HG03342 (cell line): ENCODE data around the gene RNF114.
"Not testable (repeated sequence)": the region's sequence is repeated elsewhere in the genome, so short reads cannot be mapped to it uniquely, and the experiment has no call there.

Source experiments
- ATAC-seq: cut with Tn5 transposase; IDR thresholded peaks from one replicate; pipeline ENCODE4 v1.9.1; 2021; ENCODE audit warnings: mild to moderate bottlenecking, moderate library complexity; ENCODE audit not compliant: unreplicated experiment

RNF114 gene

DNA sequence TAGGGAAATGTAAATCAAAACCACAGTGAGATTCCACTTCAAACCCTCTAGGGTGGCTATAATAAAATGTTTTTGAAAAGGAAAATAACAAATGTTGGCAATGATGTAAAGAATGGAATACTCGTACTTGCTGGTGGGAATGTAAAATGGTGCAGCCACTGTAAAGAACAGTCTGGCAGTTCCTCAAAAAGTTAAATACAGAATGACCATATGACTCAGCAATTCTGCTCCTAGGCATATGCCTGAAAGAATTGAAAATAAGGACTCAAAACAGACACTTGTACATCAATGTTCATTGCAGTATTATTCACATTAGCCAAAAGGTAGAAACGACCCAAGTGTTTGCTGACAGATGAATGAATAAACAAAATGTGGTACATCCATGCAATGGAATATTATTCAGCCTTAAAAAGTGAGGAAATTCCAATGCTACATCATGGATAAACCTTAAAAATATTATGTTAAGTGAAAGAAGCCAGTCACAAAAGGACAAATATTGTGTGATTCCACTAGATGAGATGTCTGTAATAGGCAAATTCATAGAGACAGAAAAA lies 10.2 kb upstream of the RNF114 start:
- no peak for ATAC-seq

DNA sequence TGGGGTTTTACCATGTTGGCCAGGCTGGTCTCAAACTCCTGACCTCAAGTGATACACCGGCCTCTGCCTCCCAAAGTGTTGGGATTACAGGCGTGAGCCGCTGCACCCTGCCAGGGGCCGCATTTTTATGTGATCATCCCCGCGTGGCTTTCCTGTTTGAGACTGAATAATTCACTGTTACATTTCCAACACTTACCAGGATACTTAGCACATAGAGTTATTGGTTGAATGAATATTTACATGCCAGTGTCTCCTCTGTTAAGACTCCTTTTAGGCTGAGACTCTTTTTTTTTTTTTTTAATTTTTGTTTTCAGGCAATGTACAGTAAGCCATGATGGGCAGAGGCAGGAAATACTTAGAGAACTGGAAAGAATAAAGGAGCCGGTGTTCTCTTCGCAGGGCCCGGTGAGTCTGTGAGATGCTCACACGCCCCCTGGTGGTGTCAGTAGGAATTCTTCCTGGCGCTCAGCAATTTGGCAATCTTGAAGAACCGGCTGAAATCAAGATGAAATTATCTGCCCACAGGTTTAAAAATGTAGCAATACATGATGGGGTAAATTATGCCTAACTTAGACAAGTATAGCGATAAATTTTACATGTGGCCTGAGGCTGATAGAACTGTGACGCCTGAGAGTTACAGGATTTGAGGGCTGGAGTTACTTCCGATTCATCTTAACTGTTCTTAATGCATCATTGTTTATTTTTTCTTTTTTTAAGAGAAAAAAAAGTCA lies 7.6 kb upstream of the RNF114 start:
- no peak for ATAC-seq

DNA sequence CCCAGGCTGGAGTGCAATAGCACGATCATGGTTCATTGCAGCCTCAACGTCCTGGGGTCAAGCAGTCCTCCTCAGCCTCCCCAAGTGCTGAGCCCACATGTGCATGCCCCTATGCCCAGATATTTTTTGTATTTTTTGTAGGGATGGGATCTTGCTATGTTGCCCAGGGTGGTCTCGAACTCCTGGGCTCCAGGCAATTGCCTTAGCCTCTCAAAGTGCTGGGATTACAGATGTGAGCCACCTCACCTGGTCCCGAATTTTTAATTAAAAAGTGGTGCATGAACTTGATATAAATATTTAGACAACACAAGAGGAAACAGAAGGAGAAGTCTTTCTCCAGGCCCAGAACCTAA lies 7.1 kb upstream of the RNF114 start:
- no peak for ATAC-seq

DNA sequence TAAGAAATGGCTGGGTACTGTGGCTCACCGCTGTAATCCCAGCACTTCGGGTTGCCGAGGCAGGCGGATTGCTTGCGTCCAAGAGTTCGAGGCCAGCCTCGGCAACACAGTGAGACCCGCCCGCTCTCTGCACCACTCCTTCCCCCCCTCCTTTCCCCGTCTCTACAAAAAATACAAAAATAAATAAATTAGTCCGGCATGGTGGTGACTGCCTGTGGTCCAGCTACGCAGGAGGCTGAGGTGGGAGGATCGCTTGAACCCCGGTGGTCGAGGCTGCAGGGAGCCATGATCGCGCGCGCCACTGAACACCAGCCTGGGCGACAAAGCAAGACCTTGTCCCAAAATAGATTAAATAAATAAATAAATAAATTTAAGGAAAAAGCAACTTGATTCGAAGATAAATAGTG lies 448 bp upstream of the RNF114 start:
- no peak for ATAC-seq

DNA sequence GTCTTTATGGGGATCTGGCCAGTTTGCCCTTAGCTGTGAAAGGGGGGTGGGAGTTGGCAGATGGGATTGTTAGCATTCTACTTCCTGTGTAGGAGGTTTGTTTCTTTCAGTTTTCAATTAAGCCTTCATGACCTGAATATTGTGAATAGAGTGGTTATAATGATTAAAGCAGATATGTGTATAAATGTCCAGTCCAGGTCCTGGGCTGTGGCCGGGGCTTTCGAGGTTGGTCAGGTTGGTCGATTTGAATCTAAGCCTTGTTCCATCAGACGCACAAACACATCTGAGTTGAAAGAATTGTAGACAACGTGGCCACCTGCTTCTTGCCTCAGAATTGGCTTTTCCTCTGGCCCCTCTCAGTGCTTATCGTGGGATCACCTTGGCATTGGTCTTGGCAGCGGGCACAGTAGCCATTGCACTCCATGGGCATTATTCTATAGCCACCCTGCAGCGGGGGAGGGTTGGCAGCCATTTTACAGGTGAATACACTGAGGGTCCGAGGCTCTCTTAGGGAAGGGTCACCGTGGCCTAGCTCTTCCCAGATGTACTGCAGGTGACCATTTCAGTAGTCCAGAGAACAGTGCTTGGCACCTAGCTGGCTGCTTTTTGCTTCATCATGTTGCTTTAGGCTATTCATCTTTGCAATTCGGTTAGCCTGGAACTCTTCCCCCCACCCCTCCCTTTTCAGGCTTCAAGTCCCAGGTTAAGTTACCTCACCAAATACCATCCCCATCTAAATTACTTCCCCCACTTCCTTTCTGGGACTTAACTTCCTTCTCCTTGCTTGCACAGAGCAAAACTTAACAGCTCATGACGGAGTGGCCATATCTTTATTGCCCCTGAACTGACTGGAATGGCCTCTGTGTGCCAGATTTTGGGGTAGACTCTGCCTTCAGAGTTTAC lies 1.1 kb downstream of the RNF114 start:
- no peak for ATAC-seq

DNA sequence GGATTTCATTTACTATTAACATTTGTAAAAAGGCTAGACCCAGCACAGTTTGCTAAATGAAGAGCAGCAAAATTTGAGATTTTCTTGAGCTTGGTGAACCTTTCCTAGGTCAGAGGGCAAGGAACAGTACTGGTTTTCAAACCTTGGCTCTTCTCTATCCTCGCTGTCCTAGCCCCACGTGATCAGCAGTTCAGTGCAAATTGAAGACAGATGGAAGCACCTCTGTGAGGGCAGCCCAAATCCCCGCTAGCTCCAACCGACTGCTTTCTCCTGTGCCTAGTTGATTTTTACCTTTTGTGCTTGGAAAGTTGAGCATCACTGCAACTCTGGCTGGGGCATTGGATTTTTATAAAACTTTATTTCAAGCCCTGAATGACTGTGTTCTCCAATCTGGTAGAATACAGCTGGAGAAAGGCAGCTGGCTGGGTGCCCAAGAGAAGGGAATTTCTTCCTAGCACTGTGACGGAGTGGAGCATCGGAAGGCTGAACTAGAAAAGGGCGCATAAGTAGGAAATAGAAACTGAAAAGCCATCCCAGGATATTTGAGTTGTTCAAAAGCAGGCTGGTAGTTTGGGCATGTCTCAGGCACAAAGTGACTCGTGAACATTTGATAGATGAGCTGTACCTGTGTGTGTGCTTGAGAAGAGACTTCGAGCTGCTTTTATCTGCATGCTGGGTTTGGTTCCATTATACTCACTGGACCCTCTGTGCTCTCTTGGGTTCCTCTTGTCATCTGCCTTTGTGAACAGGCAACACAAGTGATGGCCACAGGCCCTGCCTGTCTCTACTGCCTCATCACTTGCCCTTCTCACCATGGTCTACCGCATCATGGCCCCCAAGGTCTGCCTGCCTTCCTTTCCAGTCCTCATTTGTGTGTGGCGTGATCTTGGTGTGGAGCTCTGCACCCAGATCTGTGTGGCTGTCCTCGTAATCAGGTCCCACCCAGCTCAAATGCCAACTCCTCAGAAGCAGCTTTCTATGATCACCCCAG lies 2.3 kb downstream of the RNF114 start:
- ATAC-seq: no peak

DNA sequence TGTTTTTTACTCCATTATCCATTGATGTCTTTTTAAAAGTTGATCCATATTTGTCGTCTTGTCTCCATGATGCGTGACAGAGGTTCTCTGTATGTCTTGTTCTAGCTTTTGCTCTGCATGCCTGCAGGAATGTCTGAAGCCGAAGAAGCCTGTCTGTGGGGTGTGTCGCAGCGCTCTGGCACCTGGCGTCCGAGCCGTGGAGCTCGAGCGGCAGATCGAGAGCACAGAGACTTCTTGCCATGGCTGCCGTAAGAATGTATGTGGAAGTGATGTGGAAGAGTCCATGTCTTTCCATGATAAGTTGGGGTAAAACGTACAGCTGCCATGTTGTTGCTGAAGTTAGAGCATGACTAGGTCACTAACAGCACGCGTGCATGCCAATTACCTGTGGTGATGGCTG lies 5.3 kb downstream of the RNF114 start:
- no peak for ATAC-seq

DNA sequence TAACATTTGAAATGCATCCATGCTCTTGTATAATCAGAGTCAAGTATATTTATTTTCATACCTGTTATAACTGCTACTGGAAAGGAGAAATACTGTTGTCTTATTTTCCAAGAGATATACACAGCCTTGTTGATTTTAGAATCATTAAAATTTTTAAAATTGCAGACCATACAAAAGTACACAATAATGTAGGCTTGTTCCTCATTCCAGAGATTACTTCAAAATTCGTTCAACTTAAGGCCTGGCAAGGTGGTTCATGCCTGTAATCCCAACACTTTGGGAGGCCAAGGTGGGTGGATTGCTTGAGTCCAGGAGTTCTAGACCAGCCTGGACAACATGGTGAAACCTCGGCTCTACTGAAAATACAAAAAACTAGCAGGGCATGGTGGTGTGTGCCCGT lies 6.1 kb downstream of the RNF114 start:
- no peak for ATAC-seq

DNA sequence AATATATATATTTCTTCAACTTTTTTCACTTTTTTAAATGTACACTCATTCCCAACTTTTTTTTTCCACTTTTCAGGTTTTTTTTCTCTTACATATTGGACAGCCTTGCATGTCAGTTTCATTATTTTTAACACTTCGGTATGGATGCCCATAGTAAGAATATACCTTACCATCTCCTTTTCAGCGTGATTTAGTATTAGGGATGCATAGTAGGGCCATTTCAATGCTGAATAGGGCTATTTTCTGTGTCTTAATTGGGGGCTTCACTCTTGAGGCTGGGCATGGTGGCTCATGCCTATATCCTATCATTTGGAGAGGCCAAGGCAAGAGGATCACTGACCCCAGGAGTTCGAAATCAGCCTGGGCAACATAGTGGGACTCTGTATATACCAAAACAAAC lies 6.7 kb downstream of the RNF114 start:
- no peak for ATAC-seq

DNA sequence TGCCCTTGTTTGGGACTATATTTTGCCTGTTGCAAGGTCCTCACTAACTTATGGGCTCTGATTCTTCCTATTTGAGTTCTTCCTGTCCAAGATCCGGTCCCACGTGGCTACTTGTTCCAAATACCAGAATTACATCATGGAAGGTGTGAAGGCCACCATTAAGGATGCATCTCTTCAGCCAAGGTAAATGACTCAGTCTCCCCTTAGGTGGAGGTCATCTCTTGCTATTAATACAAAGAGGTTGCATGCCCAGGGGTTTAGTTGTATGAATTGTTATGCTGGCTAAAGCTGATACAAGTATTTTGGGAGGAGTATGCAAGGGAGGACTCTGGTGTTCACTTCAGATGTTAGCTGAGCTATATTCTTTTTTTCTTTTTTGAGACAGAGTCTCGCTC lies 9.1 kb downstream of the RNF114 start:
- no peak for ATAC-seq

DNA sequence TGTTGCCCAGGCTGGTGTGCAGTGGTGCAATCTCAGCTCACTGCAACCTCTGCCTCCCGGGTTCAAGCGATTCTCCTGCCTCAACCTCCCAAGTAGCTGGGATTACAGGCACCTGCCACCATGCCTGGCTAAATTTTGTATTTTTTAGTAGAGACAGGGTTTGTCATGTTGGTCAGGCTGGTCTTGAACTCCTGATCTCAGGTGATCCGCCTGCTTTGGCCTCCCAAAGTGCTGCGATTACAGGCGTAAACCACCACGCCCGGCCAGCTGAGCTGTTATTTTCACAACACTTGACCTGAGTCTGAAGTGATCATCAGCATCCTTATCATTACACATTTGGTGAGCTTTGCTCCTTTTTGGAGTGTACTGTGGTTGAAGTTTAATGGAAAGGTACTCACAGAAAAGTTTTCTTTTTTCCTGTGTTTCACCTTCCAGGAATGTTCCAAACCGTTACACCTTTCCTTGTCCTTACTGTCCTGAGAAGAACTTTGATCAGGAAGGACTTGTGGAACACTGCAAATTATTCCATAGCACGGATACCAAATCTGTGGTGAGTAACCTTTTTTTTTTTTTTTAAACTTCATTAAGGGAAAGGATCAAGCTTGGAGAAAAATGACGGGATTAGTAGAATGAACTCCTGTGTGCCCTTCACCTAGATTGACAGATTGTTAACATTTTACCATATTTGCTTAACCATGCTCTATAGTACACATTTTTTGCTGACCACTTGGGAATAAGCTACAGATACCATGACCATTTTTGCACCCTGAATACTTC lies 9.7 kb downstream of the RNF114 start:
- ATAC-seq: no peak

DNA sequence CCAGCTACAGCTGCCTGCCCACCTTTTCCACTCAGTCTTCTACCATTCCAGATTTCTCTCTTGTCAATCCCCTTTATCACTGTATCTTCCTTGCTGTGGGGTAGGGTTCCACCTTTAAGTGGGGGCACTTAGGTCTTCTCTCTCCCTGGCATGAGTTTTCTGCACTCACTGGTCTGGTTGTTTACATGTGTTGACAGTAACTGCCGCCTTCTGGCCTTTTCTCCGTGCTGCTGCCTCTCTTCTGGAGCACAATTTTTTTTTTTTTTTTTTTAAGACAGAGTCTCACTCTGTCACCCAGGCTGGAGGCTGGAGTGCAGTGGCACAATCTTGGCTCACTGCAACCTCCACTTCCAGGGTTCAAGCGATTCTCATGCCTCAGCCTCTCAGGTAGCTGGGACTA lies 12.0 kb downstream of the RNF114 start:
- ATAC-seq: no peak

DNA sequence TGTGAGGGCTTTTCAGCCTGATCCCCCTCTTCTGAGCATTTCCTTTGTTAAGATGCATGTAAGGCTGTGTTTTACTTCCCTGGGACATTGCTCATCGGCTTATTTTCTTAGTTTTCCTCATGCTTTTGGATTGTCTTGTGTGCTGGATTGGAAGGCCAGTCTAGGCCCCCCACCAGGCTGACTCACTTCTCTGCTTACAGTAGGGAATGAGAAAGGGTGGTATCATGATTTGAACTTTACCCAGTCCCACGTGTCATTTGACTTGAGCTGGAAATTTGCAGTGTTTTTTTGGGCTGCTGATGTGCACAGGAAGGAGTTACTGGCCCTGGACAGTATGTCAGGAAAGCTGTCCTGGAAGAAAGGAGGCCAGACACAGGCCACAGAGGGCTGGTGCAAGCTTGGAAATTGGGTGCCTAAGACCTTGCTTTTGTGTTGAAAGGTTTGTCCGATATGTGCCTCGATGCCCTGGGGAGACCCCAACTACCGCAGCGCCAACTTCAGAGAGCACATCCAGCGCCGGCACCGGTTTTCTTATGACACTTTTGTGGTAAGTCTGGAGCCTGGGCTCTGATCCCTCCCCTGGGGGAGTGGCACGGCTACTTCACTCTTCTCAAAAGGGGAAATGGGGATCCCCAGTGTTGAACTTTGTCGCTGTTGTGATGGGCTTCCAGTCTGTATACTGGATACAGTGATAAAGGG lies 12.8 kb downstream of the RNF114 start:
- no peak for ATAC-seq

DNA sequence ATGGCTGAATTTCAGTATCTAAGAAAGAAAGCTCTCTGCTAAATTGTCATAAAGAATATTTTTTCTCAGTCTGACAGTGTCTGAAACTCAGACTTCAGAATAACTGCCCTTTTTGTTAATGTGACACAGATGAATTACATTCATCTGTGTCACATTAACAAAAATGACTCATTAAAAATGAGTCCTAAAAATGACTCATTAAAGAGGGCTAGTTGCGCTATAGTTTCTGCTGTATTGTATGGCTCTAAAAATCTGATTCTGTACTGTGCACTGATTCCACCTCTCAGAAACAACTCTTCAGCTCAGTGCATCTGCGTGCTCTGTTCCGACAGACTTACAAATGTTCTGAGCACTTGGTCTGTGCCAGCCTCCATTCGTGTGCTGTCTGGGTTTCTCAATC lies 15.0 kb downstream of the RNF114 start:
- no peak for ATAC-seq

DNA sequence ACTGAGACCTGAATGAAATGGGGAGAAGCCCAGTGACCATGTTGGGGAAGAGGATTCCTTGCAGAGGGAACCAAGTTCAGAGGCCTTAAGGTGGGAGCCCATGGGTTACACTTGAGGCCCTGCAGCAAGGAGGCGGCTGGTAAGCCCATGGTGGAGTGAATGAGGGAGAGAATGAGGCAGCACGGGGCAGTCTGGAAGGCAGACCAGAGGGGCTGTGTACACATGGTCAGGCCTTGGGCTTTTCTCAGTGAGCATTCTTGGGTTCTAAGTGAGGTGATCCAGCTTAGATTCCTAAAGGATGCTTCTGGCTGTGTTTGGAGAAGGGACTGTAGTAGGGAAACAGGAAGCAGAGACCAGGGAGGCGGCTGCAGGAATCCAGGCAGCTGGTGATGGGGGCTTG lies 19.0 kb downstream of the RNF114 start:
- no peak for ATAC-seq

DNA sequence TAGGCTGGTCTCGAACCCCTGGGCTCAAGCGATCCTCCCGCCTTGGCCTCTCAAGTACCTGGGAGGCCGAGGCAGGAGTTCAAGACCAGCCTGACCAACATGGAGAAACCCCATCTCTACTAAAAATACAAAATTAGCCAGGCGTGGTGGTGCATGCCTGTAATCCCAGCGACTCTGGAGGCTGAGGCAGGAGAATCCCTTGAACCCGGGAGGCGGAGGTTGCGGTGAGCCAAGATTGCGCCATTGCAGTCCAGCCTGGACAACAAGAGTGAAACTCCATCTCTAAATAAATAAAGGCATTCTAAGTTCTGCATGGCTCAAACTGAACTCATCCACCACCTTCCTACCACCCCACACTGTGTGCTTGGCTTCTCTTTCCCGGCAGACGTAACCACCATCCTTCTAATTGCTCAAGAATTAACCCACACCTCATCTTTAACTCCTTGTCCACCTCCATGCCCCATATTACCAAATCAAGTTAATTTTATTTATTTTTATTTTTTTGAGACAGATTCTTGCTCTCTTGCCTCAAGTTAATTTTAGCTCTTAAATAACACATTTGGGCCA lies 19.7 kb downstream of the RNF114 start:
- not testable (repeated sequence) for ATAC-seq

DNA sequence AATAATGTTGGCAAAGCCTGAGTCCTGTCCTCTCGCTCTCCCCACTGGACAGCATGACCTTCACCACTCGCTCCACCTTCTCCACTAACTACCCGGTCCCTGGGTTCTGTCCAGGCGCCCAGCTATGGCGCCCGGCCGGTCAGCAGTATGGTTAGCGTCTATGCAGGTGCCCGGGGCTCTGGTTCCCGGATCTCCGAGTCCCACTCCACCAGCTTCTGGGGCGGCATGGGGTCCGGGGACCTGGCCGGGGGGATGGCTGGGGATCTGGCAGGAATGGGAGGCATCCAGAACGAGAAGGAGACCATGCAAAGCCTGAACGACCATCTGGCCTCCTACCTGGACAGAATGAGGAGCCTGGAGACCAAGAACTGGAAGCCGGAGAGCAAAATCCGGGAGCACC lies 20.5 kb downstream of the RNF114 start:
- no peak for ATAC-seq

DNA sequence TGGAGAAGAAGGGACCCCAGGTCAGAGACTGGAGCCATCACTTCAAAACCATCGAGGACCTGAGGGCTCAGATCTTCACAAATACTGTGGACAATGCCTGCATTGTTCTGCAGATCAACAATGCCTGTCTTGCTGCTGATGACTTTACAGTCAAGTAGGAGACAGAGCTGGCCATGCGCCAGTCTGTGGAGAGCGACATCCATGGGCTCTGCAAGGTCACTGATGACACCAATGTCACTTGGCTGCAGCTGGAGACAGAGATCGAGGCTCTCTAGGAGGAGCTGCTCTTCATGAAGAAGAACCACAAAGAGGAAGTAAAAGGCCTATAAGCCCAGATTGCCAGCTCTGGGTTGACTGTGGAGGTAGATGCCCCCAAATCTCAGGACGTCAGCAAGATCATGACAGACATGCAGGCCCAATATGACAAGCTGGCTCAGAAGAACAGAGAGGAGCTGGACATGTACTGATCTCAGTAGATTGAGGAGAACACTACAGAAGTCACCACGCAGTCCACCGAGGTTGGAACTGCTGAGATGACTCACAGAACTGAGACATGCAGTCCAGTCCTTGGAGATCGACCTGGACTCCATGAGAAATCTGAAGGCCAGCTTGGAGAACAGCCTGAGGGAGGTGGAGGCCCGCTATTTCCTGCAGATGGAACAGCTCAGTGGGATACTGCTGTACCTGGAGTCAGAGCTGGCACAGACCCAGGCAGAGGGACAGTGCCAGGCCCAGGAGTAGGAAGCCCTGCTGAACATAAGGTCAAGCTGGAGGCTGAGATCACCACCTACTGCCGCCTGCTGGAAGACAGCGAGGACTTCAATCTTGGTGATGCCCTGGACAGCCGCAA lies 21.1 kb downstream of the RNF114 start:
- not testable (repeated sequence) for ATAC-seq
